ENCODE results near the gene CCDC97.

GRCh38 chr19:41263042-41263849, 46.7 kb upstream of the CCDC97 start:
- 0 out of 2 replicates have a peak, but pooled peaks have one; percentile 20 for TF ChIP-seq CTCF (tag by site-specific recombination; IDR thresholded peaks at IDR 0.05)
- no peak for TF ChIP-seq HOXA7 (CRISPR knock-in tag; IDR thresholded peaks at IDR 0.05; ENCODE audit: borderline replicate concordance)
- TF ChIP-seq ZNF23 (tag by site-specific recombination; IDR thresholded peaks at IDR 0.05; ENCODE audit: borderline replicate concordance): no peak
- TF ChIP-seq ZBTB26 (tag by site-specific recombination; optimal IDR thresholded peaks at IDR 0.05): no peak
- TF ChIP-seq ZNF777 (tag by site-specific recombination; IDR thresholded peaks at IDR 0.05; ENCODE audit: borderline replicate concordance): 0 out of 2 replicates have a peak, but pooled peaks have one; percentile 3
- no peak for TF ChIP-seq ZNF350 (tag by site-specific recombination; IDR thresholded peaks at IDR 0.05)
